H1 (cell line): ENCODE results near the gene RYR3. TPM values are rescaled to one million over a fixed set of nuclear protein-coding genes. Genes with fewer than 3 reads are reported as not detected.

Experiments used
- CTCF ChIA-PET: fragments of 300-600 bp; sonication (Branson Sonifier 250); formaldehyde crosslinking; loops from one replicate; lab custom pipeline; 2021; ENCODE audit not compliant: partially characterized antibody; lab: Charles Lee
- POLR2A ChIA-PET: fragments of 300-600 bp; sonication (Branson Sonifier 250); formaldehyde crosslinking; loops from one replicate; lab custom pipeline; 2021; ENCODE audit warnings: inconsistent platforms; ENCODE audit not compliant: partially characterized antibody; lab: Charles Lee
- DNase-seq, 2 experiments: peaks; one replicate each; pipeline versions ENCODE4 v3.0.0 to v3.0.0-alpha.2; 2010 to 2022; ENCODE audit warnings: low spot score in 2 of 2, low read depth in 1 of 2, mixed read lengths in 1 of 2
- FAIRE-seq: peaks from 2 replicates; lab custom pipeline; 2011; peaks lifted over from hg19 to GRCh38; lab: Jason Lieb, UNC
- H2AFZ ChIP-seq: 2 replicates; pipeline ENCODE4 v1.8.1; 2012; ENCODE audit warnings: low read length, inconsistent platforms
- H2AK5ac ChIP-seq: 2 replicates; pipeline ENCODE4 v1.6.1; 2013; ENCODE audit warnings: low read depth, low read length
- H2BK120ac ChIP-seq: replicated peaks from 2 replicates; pipeline ENCODE3; 2013; ENCODE audit warnings: low read depth, low read length, inconsistent platforms
- H2BK12ac ChIP-seq: 2 replicates; pipeline ENCODE4 v1.6.1; 2013; ENCODE audit warnings: low read depth, low read length
- H2BK15ac ChIP-seq: 2 replicates; pipeline ENCODE4 v1.6.1; 2013; ENCODE audit warnings: low read length
- H2BK20ac ChIP-seq: 2 replicates; pipeline ENCODE4 v1.6.1; 2013; ENCODE audit warnings: low read length
- H2BK5ac ChIP-seq: 2 replicates; pipeline ENCODE4 v1.6.1; 2013; ENCODE audit warnings: low read depth, low read length
- H3K14ac ChIP-seq: 2 replicates; pipeline ENCODE4 v1.6.1; 2013; ENCODE audit warnings: inconsistent platforms; ENCODE audit not compliant: insufficient read length
- H3K18ac ChIP-seq: 2 replicates; pipeline ENCODE4 v1.6.1; 2013; ENCODE audit warnings: low read length; ENCODE audit errors: extremely low read depth
- H3K23ac ChIP-seq: 2 replicates; pipeline ENCODE4 v1.6.1; 2013; ENCODE audit warnings: inconsistent platforms; ENCODE audit not compliant: insufficient read length
- H3K23me2 ChIP-seq: 2 replicates; pipeline ENCODE4 v1.6.1; 2013; ENCODE audit warnings: low read depth, low read length
- H3K27ac ChIP-seq: 2 replicates; pipeline ENCODE4 v1.6.1; 2011; ENCODE audit warnings: low read depth, low read length, inconsistent platforms
- H3K27me3 ChIP-seq, 4 experiments: replicated peaks in 1 of 4; 1 replicate in 1 of 4; 2 replicates in 3 of 4; pipeline versions ENCODE4 v1.6.1 to v1.8.1; 2011 to 2013; ENCODE audit warnings: low read length in 3 of 4, mild to moderate bottlenecking in 3 of 4, inconsistent platforms in 2 of 4, mixed read lengths in 2 of 4, moderate library complexity in 1 of 4; ENCODE audit not compliant: control insufficient read depth in 3 of 4, insufficient read depth in 3 of 4; ENCODE audit errors: extremely low read depth in 1 of 4
- H3K36me3 ChIP-seq, 4 experiments: 2 replicates each; pipeline versions ENCODE4 v1.6.1 to v1.8.1; 2011 to 2013; ENCODE audit warnings: mild to moderate bottlenecking in 4 of 4, low read length in 3 of 4, moderate library complexity in 2 of 4, control low read depth in 1 of 4, inconsistent platforms in 1 of 4; ENCODE audit not compliant: insufficient read depth in 4 of 4, control insufficient read depth in 2 of 4
- H3K4ac ChIP-seq: replicated peaks from 2 replicates; pipeline ENCODE3; 2013; ENCODE audit warnings: low read length, low read depth, mixed read lengths, inconsistent platforms; ENCODE audit not compliant: insufficient read length
- H3K4me1 ChIP-seq, 4 experiments: replicated peaks in 1 of 4; 1 replicate in 1 of 4; 2 replicates in 3 of 4; pipeline versions ENCODE4 v1.6.1 to v1.8.1; 2011 to 2013; ENCODE audit warnings: low read length in 3 of 4, inconsistent platforms in 2 of 4, mixed read lengths in 1 of 4; ENCODE audit not compliant: insufficient read depth in 4 of 4, control insufficient read depth in 3 of 4
- H3K4me2 ChIP-seq, 2 experiments: 2 replicates each; pipeline versions ENCODE4 v1.6.1 to v1.8.1; 2011 to 2013; ENCODE audit warnings: low read depth in 2 of 2, low read length in 2 of 2, control low read depth in 1 of 2, inconsistent platforms in 1 of 2, mild to moderate bottlenecking in 1 of 2; ENCODE audit not compliant: insufficient read depth in 1 of 2
- H3K4me3 ChIP-seq, 4 experiments: fragments of 200-600, 300-600 bp in 1 of 4; sonication (generic), shearing (Covaris generic), sonication (Bioruptor Twin) in 1 of 4; 2 replicates each; pipeline versions ENCODE4 v1.5.1 to v1.8.1; 2011 to 2016; ENCODE audit warnings: low read length in 4 of 4, low read depth in 3 of 4, control low read depth in 2 of 4, inconsistent platforms in 2 of 4, mild to moderate bottlenecking in 2 of 4, mixed read lengths in 1 of 4, moderate library complexity in 1 of 4; ENCODE audit not compliant: insufficient read depth in 2 of 4; ENCODE audit errors: extremely low read depth in 1 of 4
- H3K56ac ChIP-seq: replicated peaks from 2 replicates; pipeline ENCODE3; 2013; ENCODE audit warnings: low read depth, mild to moderate bottlenecking, mixed read lengths, low read length, inconsistent platforms; ENCODE audit not compliant: insufficient read length
- H3K79me1 ChIP-seq: 2 replicates; pipeline ENCODE4 v1.6.1; 2013; ENCODE audit warnings: low read depth, low read length, control low read depth
- H3K79me2 ChIP-seq, 2 experiments: 2 replicates each; pipeline versions ENCODE4 v1.6.1 to v1.8.1; 2012 to 2013; ENCODE audit warnings: low read length in 2 of 2, mild to moderate bottlenecking in 2 of 2, inconsistent platforms in 1 of 2; ENCODE audit not compliant: insufficient read depth in 2 of 2, control insufficient read depth in 1 of 2
- H3K9ac ChIP-seq, 4 experiments: replicated peaks in 1 of 4; 1 replicate in 1 of 4; 2 replicates in 3 of 4; pipeline versions ENCODE4 v1.6.1 to v1.8.1; 2011 to 2013; ENCODE audit warnings: low read depth in 3 of 4, low read length in 3 of 4, control low read depth in 2 of 4, mild to moderate bottlenecking in 2 of 4, moderate library complexity in 2 of 4, inconsistent platforms in 1 of 4; ENCODE audit errors: extremely low read depth in 1 of 4
- H3K9me3 ChIP-seq, 2 experiments: 2 replicates each; pipeline versions ENCODE4 v1.6.1 to v1.8.1; 2012 to 2013; ENCODE audit warnings: mild to moderate bottlenecking in 2 of 2, moderate library complexity in 2 of 2, control low read depth in 1 of 2, inconsistent platforms in 1 of 2, low read depth in 1 of 2, low read length in 1 of 2, mixed read lengths in 1 of 2; ENCODE audit not compliant: insufficient read depth in 2 of 2
- H4K20me1 ChIP-seq, 2 experiments: replicated peaks in 1 of 2; 2 replicates each; pipeline versions ENCODE3 to v1.8.1; 2011 to 2013; ENCODE audit warnings: inconsistent platforms in 2 of 2, low read length in 2 of 2, mild to moderate bottlenecking in 1 of 2; ENCODE audit not compliant: insufficient read depth in 2 of 2, control insufficient read depth in 1 of 2
- H4K5ac ChIP-seq: 2 replicates; pipeline ENCODE4 v1.6.1; 2013; ENCODE audit warnings: low read length, low read depth, mixed read lengths, inconsistent platforms; ENCODE audit not compliant: insufficient read length
- H4K8ac ChIP-seq: 2 replicates; pipeline ENCODE4 v1.8.0; 2013; ENCODE audit warnings: mild to moderate bottlenecking, moderate library complexity, low read length, inconsistent platforms; ENCODE audit not compliant: insufficient read depth; ENCODE audit errors: extremely low read depth
- H4K91ac ChIP-seq: replicated peaks from 2 replicates; pipeline ENCODE3; 2013; ENCODE audit warnings: low read length, mixed read lengths, inconsistent platforms; ENCODE audit not compliant: insufficient read length
- ASH2L ChIP-seq: fragments of 200-600, 300-600 bp; sonication (generic); IDR thresholded peaks from one replicate; pipeline ENCODE4 v1.7.1; 2017; ENCODE audit warnings: low read length
- CREB1 ChIP-seq: IDR thresholded peaks from 2 replicates; pipeline ENCODE4 v1.6.1; 2012; ENCODE audit warnings: inconsistent platforms
- EP300 ChIP-seq, 2 experiments: IDR thresholded peaks; 1 replicate in 1 of 2; 2 replicates in 1 of 2; pipeline ENCODE4 v1.6.1; 2011 to 2012; ENCODE audit warnings: low read depth in 2 of 2, low read length in 2 of 2, mild to moderate bottlenecking in 2 of 2, borderline replicate concordance in 1 of 2, inconsistent platforms in 1 of 2, moderate library complexity in 1 of 2
- FOSL1 ChIP-seq: IDR thresholded peaks from 2 replicates; pipeline ENCODE4 v1.6.1; 2011; ENCODE audit warnings: mild to moderate bottlenecking, low read depth, low read length, moderate library complexity; ENCODE audit not compliant: insufficient read depth
- SRF ChIP-seq: IDR thresholded peaks from 2 replicates; pipeline ENCODE4 v1.6.1; 2011; ENCODE audit warnings: mild to moderate bottlenecking, low read depth, low read length, moderate library complexity
- SUZ12 ChIP-seq: fragments of 200-600 bp; sonication (generic); IDR thresholded peaks from 2 replicates; pipeline ENCODE4 v1.6.1; 2012; ENCODE audit warnings: mild to moderate bottlenecking, inconsistent platforms, low read length, moderate library complexity, mixed read lengths
- TAF1 ChIP-seq: IDR thresholded peaks from 2 replicates; pipeline ENCODE4 v1.6.1; 2011; ENCODE audit warnings: mild to moderate bottlenecking, low read depth, low read length
- WGBS, 2 experiments: shearing (Covaris generic) in 1 of 2; methylation state at CpG; one replicate each; pipeline versions ENCODE4 v1.1.6 to v1.1.7; 2013 to 2015; ENCODE audit warnings: low lambda C conversion rate in 2 of 2, mixed read lengths in 2 of 2, inconsistent platforms in 1 of 2, low coverage in 1 of 2, missing lambda C conversion rate in 1 of 2; ENCODE audit not compliant: insufficient replicate concordance in 2 of 2, insufficient coverage in 1 of 2, insufficient read length in 1 of 2; ENCODE audit errors: extremely low coverage in 1 of 2, missing lambda C conversion rate in 1 of 2; 5-methylcytosine and 5-hydroxymethylcytosine counted together
- polyA plus RNA-seq, 7 experiments: library from polyadenylated mRNA; depleted of rRNA in 3 of 7; stranded (reverse) in 5 of 7; unstranded in 2 of 7; fragments of >200 nt in 5 of 7; fragments of 200-250 nt in 2 of 7; gene quantifications; 1 replicate in 5 of 7; 2 replicates in 1 of 7; 4 replicates in 1 of 7; pipeline versions ENCODE4 v1.2.1 to v1.2.3, GENCODE V29; 2011 to 2013; ENCODE audit warnings: missing spikeins in 2 of 7, mixed read lengths in 2 of 7
- total RNA-seq: library from RNA; stranded (reverse); fragmentation: NEBNext Ultra II Directional; extraction: Animal tissue kit (Norgen Biotek cat#: 25700); gene quantifications from 2 replicates; pipeline ENCODE4 v1.2.1, GENCODE V29; 2021

The RYR3 gene
- total and polyA plus RNA-seq, 2 of the 8 experiments (the other 6 are each of a cell fraction or from before 2014, with no cell fraction given) = 0.33 to 3.4 TPM

DNA sequence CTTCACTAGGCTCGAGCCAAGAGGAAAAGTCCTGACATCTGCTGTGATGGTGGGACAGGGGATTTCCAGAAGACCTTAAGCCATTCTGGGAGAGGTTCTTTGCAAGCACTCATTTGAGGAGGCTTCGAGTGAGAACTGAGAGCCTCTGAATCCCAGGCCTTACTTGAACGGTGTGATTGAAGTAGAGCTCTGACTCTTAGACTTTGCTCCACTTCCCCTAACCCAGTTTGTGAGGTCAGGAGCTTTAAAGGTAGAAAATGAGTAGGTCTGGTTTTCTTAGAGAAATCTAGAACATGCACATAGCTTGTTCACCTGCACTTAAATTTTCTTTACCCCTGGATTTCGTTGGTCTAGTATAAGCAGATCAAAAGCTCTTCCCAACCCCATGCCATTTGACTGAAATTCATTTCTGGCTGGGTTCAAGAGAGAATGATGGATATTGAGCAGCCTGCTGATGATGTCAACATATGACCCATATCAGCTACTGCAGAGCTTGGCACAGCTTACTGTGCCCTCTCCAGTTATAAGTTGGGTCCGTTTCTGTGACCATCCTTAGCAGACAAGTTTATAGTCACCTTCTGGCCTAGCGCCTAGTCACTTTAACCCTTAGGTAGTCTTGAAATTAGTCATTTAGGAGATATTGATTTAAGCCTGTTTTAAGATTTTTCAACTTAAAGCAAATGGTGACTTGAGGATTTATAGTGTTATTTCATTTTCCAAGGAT, 428.3 kb downstream of the RYR3 start:
- POLR2A ChIA-PET = interaction anchor here (1.4 kb wide), 1 partner anchor 16 kb away, joined by 3 read pairs; no protein-coding TSS in a partner anchor
- TF ChIP-seq ASH2L = no peak
- no peak for TF ChIP-seq FOSL1
- no peak for TF ChIP-seq TAF1
- TF ChIP-seq CREB1 = no peak
- no peak for TF ChIP-seq SUZ12
- TF ChIP-seq EP300 (IDR thresholded peaks at IDR 0.05; ENCODE audit: borderline replicate concordance in 1 of 2, low read depth in 2 of 2, low read length in 2 of 2) = no peak
- TF ChIP-seq SRF = no peak

More for the DNA sequence above, 428.3 kb downstream of the RYR3 start:
- no peak overlapping the region for H3K4ac ChIP-seq
- no peak overlapping the region for H3K23ac ChIP-seq
- FAIRE-seq = no peak
- H3K27ac ChIP-seq = no peak overlapping the region
- no peak overlapping the region; a peak in 1 of 4 replicates for H3K4me2 ChIP-seq
- H3K4me1 ChIP-seq = peaks cover 0 to 6% (median 3%) of the 10 kb centered on the region in 4 experiments; a peak in 2 of 7 replicates
- H3K79me1 ChIP-seq = no peaks in the 10 kb centered on the region
- no peak overlapping the region for H2BK120ac ChIP-seq
- no peak overlapping the region for H2BK15ac ChIP-seq
- H3K18ac ChIP-seq = no peak overlapping the region
- H2BK12ac ChIP-seq = no peak overlapping the region
- CTCF ChIA-PET = interaction anchor here (0.6 to 8.0 kb wide), 29 partner anchors 9 to 497 kb away, joined by 3 to 89 read pairs (median 4); partner anchors contain the start of gene RYR3
- no peak overlapping the region for H2BK20ac ChIP-seq
- H3K14ac ChIP-seq = no peak overlapping the region
- 86% methylated on average over 6 of the region's 6 CpGs; no CpG with 5 or more reads in 1 of the 2 experiments for WGBS, 2 experiments
- no peak overlapping the region for H2AFZ ChIP-seq
- no peaks in the 10 kb centered on the region for H4K20me1 ChIP-seq
- H3K56ac ChIP-seq = no peak overlapping the region
- H4K8ac ChIP-seq = no peak overlapping the region
- H2BK5ac ChIP-seq = no peak overlapping the region
- H4K91ac ChIP-seq = no peak overlapping the region
- no peaks in the 10 kb centered on the region for H3K9me3 ChIP-seq
- H3K4me3 ChIP-seq = no peak overlapping the region
- no peaks in the 10 kb centered on the region for H3K79me2 ChIP-seq
- no peaks in the 10 kb centered on the region for H3K36me3 ChIP-seq
- H3K9ac ChIP-seq = no peak overlapping the region
- DNase-seq = no peak
- peaks cover 5% of the 10 kb centered on the region for H3K23me2 ChIP-seq
- no peak overlapping the region for H4K5ac ChIP-seq
- no peak overlapping the region for H2AK5ac ChIP-seq
- H3K27me3 ChIP-seq = 0 out of 7 replicates have a peak, but pooled peaks cover 0 to 4% (median 0%) of the 10 kb centered on the region in 4 experiments
